Measurements from ENCODE around the gene MICB.
A peak's percentile ranks its signal among the peaks of the same experiment; 100 is the strongest.
"Not testable (repeated sequence)": the region's sequence is repeated elsewhere in the genome, so short reads cannot be mapped to it uniquely, and the experiment has no call there.

MICB gene

GRCh38 chr6:31509036-31509435 lies 11.1 kb downstream of the MICB start:
- DNase-seq (ENCODE audit: low spot score): not testable (repeated sequence)

GRCh38 chr6:31510007-31510406 lies 12.1 kb downstream of the MICB start:
- no peak for DNase-seq (ENCODE audit: low spot score)

- DNase-seq (ENCODE audit: low spot score): peak; percentile 25
These were observed 15.7 kb downstream of the MICB start for GRCh38 chr6:31513456-31514165.

- no peak for DNase-seq (ENCODE audit: low spot score)
These were observed 23.9 kb downstream of the MICB start for GRCh38 chr6:31521835-31522234.

GRCh38 chr6:31525553-31525931 lies 27.6 kb downstream of the MICB start:
- no peak for DNase-seq (ENCODE audit: low spot score)

- no peak for DNase-seq (ENCODE audit: low spot score)
These were observed 28.1 kb downstream of the MICB start for GRCh38 chr6:31525932-31526591.

- DNase-seq (ENCODE audit: low spot score): no peak
These were observed 30.4 kb downstream of the MICB start for GRCh38 chr6:31528307-31528777.

- DNase-seq (ENCODE audit: low spot score): no peak
These were observed 30.9 kb downstream of the MICB start, which contains the start of gene MCCD1 for GRCh38 chr6:31528821-31529328. Gene MCCD1 (plus strand): TSS chr6:31528962. CDS start chr6:31529015, 53 bp downstream.

GRCh38 chr6:31529329-31530150 lies 31.6 kb downstream of the MICB start:
- DNase-seq (ENCODE audit: low spot score): no peak

- no peak for DNase-seq (ENCODE audit: low spot score)
These were observed 32.7 kb downstream of the MICB start for GRCh38 chr6:31530659-31531058.

- DNase-seq (ENCODE audit: low spot score): no peak
These were observed 33.2 kb downstream of the MICB start for GRCh38 chr6:31531162-31531561.

- no peak for DNase-seq (ENCODE audit: low spot score)
These were observed 34.1 kb downstream of the MICB start for GRCh38 chr6:31531771-31532643.

GRCh38 chr6:31532644-31533454 lies 34.9 kb downstream of the MICB start:
- no peak for DNase-seq (ENCODE audit: low spot score)

GRCh38 chr6:31533455-31533841 lies 35.5 kb downstream of the MICB start:
- DNase-seq (ENCODE audit: low spot score): no peak

GRCh38 chr6:31534011-31534410 lies 36.1 kb downstream of the MICB start:
- DNase-seq (ENCODE audit: low spot score): no peak

GRCh38 chr6:31534521-31535040 lies 36.6 kb downstream of the MICB start:
- DNase-seq (ENCODE audit: low spot score): no peak

- no peak for DNase-seq (ENCODE audit: low spot score)
These were observed 37.8 kb downstream of the MICB start for GRCh38 chr6:31535538-31536324.

- no peak for DNase-seq (ENCODE audit: low spot score)
These were observed 41.0 kb downstream of the MICB start for GRCh38 chr6:31538805-31539400.

GRCh38 chr6:31540640-31541039 lies 42.7 kb downstream of the MICB start:
- DNase-seq (ENCODE audit: low spot score): no peak

Measured in AG08396 (cell line).